ENCODE data around the gene SMYD3. TPM values are rescaled to one million over a fixed set of nuclear protein-coding genes. Genes with fewer than 3 reads are reported as not detected.
"Not testable (repeated sequence)": the region's sequence is repeated elsewhere in the genome, so short reads cannot be mapped to it uniquely, and the experiment has no call there.

Gene SMYD3
- polyA plus RNA-seq, 3 donors from 2014 or later: 48.4 to 57.5 (median 50.8) TPM

GRCh38 chr1:245968775-245969174 is 538.3 kb downstream of the SMYD3 start:
- Mint-ChIP-seq H3K27ac (no peak overlapping the region), H3K9me3 (no peaks in the 10 kb centered on the region), H3K4me3 (no peak overlapping the region), H3K4me1 (no peaks in the 10 kb centered on the region), H3K27me3 (ENCODE audit: low read depth in 3 of 3) (no peaks in the 10 kb centered on the region), H3K36me3 (peaks cover 0 to 5% (median 0%) of the 10 kb centered on the region in 3 donors)
- no peak for DNase-seq

DNA sequence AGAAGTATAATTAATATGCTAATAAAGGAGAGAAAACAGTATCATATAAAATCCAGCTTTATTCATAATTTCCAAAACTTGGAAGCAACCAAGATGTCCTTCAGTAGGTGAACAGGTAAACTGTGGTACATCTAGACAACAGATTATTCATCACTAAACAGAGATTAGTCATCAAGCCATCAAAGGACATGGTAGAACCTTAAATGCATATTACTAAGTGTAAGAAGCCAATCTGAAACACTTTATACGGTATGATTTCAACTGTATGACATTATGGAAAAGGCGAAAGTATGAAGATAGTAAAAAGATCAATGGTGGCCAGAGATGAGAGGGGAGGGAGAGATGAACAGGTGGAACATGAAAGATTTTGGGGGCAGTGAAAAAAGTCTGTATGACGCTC is 541.7 kb downstream of the SMYD3 start:
- DNase-seq: no peak
- H3K4me3 Mint-ChIP-seq: no peak overlapping the region
- H3K9me3 Mint-ChIP-seq: no peaks in the 10 kb centered on the region
- no peaks in the 10 kb centered on the region for H3K4me1 Mint-ChIP-seq
- H3K36me3 Mint-ChIP-seq: peaks cover 0 to 5% (median 0%) of the 10 kb centered on the region in 3 donors
- H3K27me3 Mint-ChIP-seq (ENCODE audit: low read depth in 3 of 3): no peaks in the 10 kb centered on the region
- H3K27ac Mint-ChIP-seq: no peak overlapping the region

- Mint-ChIP-seq H3K27ac (no peak overlapping the region), H3K4me1 (no peaks in the 10 kb centered on the region), H3K36me3 (peaks cover 0 to 5% (median 0%) of the 10 kb centered on the region in 3 donors), H3K9me3 (no peaks in the 10 kb centered on the region), H3K27me3 (ENCODE audit: low read depth in 3 of 3) (no peaks in the 10 kb centered on the region), H3K4me3 (no peak overlapping the region)
- DNase-seq: no peak
Measured at GRCh38 chr1:245963649-245964048, 543.4 kb downstream of the SMYD3 start.

DNA sequence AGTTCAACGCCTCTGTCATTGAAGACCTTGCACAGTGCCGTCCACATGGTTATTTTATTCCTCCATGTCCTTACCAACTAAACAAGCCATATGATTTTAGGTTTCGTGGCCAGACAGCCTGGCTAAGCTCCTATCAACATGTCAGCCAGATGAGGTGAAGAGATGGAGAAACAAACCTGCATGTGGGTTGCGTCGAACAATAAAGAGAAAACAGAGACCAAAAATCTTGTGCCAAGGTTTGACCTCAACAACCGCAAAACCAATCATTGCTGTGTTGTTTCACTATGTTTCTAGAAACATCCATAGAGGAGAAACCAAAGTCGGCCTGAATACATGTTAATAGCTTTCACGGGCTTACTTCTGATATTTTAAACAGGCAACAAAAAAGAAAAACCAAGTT is 544.6 kb downstream of the SMYD3 start:
- no peaks in the 10 kb centered on the region for H3K36me3 Mint-ChIP-seq
- no peaks in the 10 kb centered on the region for H3K27me3 Mint-ChIP-seq (ENCODE audit: low read depth in 3 of 3)
- no peak overlapping the region for H3K4me3 Mint-ChIP-seq
- H3K27ac Mint-ChIP-seq: no peak overlapping the region
- H3K9me3 Mint-ChIP-seq: no peaks in the 10 kb centered on the region
- H3K4me1 Mint-ChIP-seq: no peaks in the 10 kb centered on the region
- no peak for DNase-seq

DNA sequence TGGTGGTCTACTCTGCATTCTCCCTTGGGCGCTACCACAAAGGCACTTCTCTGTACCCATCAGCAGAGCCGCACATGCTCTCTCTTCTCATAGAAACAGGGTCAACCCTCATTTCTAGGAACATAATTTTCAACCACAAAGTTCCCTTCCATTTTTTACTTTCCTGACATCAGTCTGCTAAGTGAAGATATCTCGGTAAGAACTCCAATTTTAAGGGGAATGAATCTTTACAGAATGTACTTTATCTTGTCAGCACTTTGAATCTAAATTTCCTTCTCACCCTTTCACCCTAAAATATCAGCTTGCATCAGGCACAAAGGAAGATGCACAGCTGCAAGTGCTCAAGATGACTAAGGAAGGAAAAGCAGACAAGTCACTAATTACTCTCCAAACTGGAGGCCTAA is 545.9 kb downstream of the SMYD3 start:
- H3K4me1 Mint-ChIP-seq: no peaks in the 10 kb centered on the region
- no peak for DNase-seq
- H3K27me3 Mint-ChIP-seq (ENCODE audit: low read depth in 3 of 3): no peaks in the 10 kb centered on the region
- H3K9me3 Mint-ChIP-seq: no peaks in the 10 kb centered on the region
- H3K27ac Mint-ChIP-seq: peak overlapping the region in 3 of 6 donors; percentile 12 to 43 (median 35)
- no peaks in the 10 kb centered on the region for H3K36me3 Mint-ChIP-seq
- H3K4me3 Mint-ChIP-seq: no peak overlapping the region

- no peak for DNase-seq
- H3K4me1 Mint-ChIP-seq: no peaks in the 10 kb centered on the region
- H3K27me3 Mint-ChIP-seq (ENCODE audit: low read depth in 3 of 3): no peaks in the 10 kb centered on the region
- no peaks in the 10 kb centered on the region for H3K9me3 Mint-ChIP-seq
- H3K36me3 Mint-ChIP-seq: no peaks in the 10 kb centered on the region
- H3K4me3 Mint-ChIP-seq: no peak overlapping the region
- no peak overlapping the region for H3K27ac Mint-ChIP-seq
Measured at GRCh38 chr1:245960171-245960570, 546.9 kb downstream of the SMYD3 start.

DNA sequence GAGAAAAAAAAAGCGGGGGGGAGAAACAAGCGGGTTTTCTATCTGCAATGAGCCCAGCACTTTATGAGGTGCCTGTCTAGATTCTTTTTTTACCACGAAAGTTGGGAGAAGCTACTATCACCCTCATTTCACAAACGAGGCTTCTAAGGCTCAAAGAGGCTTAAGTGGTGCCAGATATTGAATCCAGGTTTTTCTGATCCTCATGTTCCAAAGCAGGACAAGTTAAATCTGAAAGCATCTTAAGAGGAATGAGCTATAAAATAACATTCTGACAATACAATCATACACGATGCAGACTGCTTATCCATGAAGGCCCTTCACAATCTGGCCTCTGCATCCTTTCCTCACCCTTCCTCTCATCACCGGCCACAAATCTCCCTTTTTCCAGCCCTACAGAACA is 549.1 kb downstream of the SMYD3 start:
- H3K27me3 Mint-ChIP-seq (ENCODE audit: low read depth in 3 of 3): peaks cover 0 to 10% (median 0%) of the 10 kb centered on the region in 3 donors
- DNase-seq: no peak
- H3K36me3 Mint-ChIP-seq: no peaks in the 10 kb centered on the region
- H3K4me3 Mint-ChIP-seq: no peak overlapping the region
- H3K9me3 Mint-ChIP-seq: no peaks in the 10 kb centered on the region
- H3K27ac Mint-ChIP-seq: no peak overlapping the region
- H3K4me1 Mint-ChIP-seq: peaks cover 0 to 19% of the 10 kb centered on the region in 2 donors

DNA sequence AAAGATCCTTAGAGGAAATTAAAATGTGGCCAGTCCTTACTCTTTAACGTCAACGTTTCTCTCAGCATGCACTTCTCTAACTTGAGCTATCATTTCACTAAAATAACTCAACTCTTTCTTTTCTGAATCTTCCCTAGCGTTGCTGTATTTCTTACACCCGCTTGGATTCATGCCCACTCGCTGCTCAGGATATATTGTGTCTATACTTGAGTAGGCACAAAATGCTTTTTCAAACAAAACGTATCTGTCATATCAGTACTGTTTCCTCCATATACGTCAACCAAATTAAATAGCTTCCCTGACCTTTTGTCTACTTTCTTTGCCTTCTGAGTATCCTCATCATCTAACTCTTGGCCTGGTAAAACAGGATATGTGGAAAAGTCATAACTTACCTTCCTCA is 549.7 kb downstream of the SMYD3 start:
- Mint-ChIP-seq H3K27ac (no peak overlapping the region), H3K27me3 (ENCODE audit: low read depth in 3 of 3) (peaks cover 0 to 10% (median 0%) of the 10 kb centered on the region in 3 donors), H3K4me3 (no peak overlapping the region), H3K36me3 (no peaks in the 10 kb centered on the region), H3K9me3 (no peaks in the 10 kb centered on the region), H3K4me1 (peaks cover 0 to 25% of the 10 kb centered on the region in 2 donors)
- no peak for DNase-seq

DNA sequence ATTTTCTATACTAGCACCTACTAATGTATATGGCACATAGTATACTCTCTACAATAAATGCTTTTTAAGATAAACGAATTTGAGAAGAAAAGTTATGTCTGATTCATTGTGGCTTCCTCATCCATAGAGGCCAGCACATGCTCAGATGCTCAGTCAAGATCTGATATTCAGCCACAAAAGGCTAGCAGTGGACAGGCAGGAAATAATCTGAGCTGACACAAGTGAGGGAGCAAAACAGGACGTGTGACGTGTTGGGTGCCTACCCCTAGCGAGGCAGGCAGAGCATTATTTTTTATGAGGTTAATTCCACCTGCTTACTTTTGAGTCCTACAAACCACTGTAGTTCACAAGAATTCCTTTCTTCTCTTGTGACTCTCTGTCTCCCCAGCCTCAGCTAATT is 550.9 kb downstream of the SMYD3 start:
- Mint-ChIP-seq H3K27ac (no peak overlapping the region), H3K4me1 (peaks cover 0 to 32% of the 10 kb centered on the region in 2 donors), H3K36me3 (peaks cover 0 to 5% (median 0%) of the 10 kb centered on the region in 3 donors), H3K27me3 (ENCODE audit: low read depth in 3 of 3) (peaks cover 0 to 10% (median 0%) of the 10 kb centered on the region in 3 donors), H3K9me3 (no peaks in the 10 kb centered on the region), H3K4me3 (no peak overlapping the region)
- DNase-seq: peak; percentile 50 to 63 (median 53)

DNA sequence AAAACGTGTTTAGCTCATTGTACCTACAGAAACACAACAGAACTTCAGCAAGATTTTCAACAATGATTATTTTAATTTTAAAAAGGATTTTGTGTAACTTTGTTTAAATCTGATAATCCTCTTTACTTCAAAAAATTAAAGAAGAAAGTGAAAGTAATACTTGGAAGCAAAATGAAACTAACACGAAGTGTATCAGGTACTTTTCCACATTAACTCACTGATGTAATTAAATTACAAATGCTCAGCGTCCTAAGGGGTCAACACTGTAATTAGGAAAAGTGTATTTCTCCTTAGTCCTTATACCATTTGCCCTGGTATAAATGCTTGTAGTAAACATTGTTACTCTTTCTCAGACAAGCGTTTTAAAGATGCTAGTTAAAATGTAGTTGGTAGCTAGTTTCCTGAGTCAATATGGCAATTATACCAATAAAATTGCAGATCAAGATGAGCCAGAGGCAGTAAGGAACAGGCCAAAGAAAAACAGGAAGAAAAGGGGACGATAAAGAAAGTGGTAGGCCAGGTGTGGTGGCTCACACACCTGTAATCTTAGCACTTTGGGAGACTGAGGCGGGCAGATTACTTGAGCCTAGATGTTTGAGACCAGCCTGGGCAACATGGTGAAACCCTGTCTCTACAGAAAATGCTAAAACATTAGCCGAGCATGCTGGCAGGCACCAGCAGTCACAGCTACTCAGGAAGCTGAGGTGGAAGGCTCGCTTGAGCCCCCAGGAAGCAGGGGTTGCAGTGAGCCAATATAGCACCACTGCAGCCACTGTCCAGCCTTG is 553.0 kb downstream of the SMYD3 start:
- Mint-ChIP-seq H3K27me3 (ENCODE audit: low read depth in 3 of 3) (peaks cover 0 to 13% (median 0%) of the 10 kb centered on the region in 3 donors), H3K27ac (peak overlapping the region in 1 of 6 donors; percentile 98), H3K4me3 (peak overlapping the region; percentile 74 to 87 (median 83)), H3K36me3 (peaks cover 0 to 5% (median 0%) of the 10 kb centered on the region in 3 donors), H3K9me3 (peaks cover 0 to 1% (median 0%) of the 10 kb centered on the region in 6 donors), H3K4me1 (peaks cover 0 to 34% of the 10 kb centered on the region in 2 donors)
- DNase-seq: peak; percentile 49 to 56 (median 52)

GRCh38 chr1:245952383-245953026 is 554.6 kb downstream of the SMYD3 start:
- H3K4me1 Mint-ChIP-seq: peaks cover 0 to 34% of the 10 kb centered on the region in 2 donors
- H3K4me3 Mint-ChIP-seq: peak overlapping the region; percentile 74 to 87 (median 83)
- H3K27me3 Mint-ChIP-seq (ENCODE audit: low read depth in 3 of 3): peaks cover 0 to 13% (median 0%) of the 10 kb centered on the region in 3 donors
- H3K9me3 Mint-ChIP-seq: peaks cover 0 to 1% (median 0%) of the 10 kb centered on the region in 6 donors
- no peak for DNase-seq
- peaks cover 0 to 5% (median 3%) of the 10 kb centered on the region in 3 donors for H3K36me3 Mint-ChIP-seq
- peak overlapping the region in 1 of 6 donors; percentile 98 for H3K27ac Mint-ChIP-seq

GRCh38 chr1:245948786-245949185 is 558.3 kb downstream of the SMYD3 start:
- Mint-ChIP-seq H3K4me1 (peaks cover 1 to 22% of the 10 kb centered on the region in 2 donors), H3K27ac (no peak overlapping the region), H3K36me3 (peaks cover 0 to 14% (median 8%) of the 10 kb centered on the region in 3 donors), H3K4me3 (no peak overlapping the region), H3K27me3 (ENCODE audit: low read depth in 3 of 3) (peaks cover 0 to 8% (median 0%) of the 10 kb centered on the region in 3 donors), H3K9me3 (peaks cover 0 to 15% (median under 1%) of the 10 kb centered on the region in 6 donors)
- DNase-seq: no peak

GRCh38 chr1:245946905-245947304 is 560.2 kb downstream of the SMYD3 start:
- Mint-ChIP-seq H3K4me1 (peaks cover 8 to 17% of the 10 kb centered on the region in 2 donors), H3K27me3 (ENCODE audit: low read depth in 3 of 3) (peaks cover 0 to 4% (median under 1%) of the 10 kb centered on the region in 3 donors), H3K9me3 (peaks cover 0 to 15% (median 2%) of the 10 kb centered on the region in 6 donors), H3K36me3 (peaks cover 0 to 13% (median 8%) of the 10 kb centered on the region in 3 donors), H3K4me3 (no peak overlapping the region), H3K27ac (no peak overlapping the region)
- DNase-seq: no peak

DNA sequence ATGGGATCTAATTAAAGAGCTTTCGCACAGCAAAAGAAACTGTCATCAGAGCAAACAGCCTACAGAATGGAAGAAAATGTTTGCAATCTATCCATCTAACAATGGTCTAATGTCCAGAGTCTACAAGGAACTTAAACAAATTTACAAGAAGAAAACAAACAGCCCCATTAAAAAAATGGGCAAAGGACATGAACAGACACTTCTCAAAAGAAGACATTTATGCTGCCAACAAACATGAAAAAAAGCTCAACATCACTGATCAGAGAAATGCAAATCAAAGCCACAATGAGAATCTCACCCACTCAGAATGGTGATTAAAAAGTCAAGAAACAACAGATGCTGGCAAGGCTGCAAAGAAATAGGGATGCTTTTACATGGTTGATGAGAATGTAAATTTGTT is 561.9 kb downstream of the SMYD3 start:
- H3K27ac Mint-ChIP-seq; H3K27me3 Mint-ChIP-seq (ENCODE audit: low read depth in 3 of 3); DNase-seq; H3K4me3 Mint-ChIP-seq; H3K36me3 Mint-ChIP-seq: not testable (repeated sequence)
- peaks cover 4 to 17% of the 10 kb centered on the region in 2 donors for H3K4me1 Mint-ChIP-seq
- H3K9me3 Mint-ChIP-seq: peaks cover 0 to 15% (median 2%) of the 10 kb centered on the region in 6 donors
